ENCODE measurements around the gene IFT80.

- no peak for TF ChIP-seq CTCF (conservative IDR thresholded peaks at IDR 0.05)
- no peak for TF ChIP-seq EZH2 (IDR thresholded peaks at IDR 0.05; ENCODE audit: low read depth)
Measured at GRCh38 chr3:160260587-160261270, 138.3 kb downstream of the IFT80 start.

Data from PC-9 (cell line).